Prostate gland (tissue), 2 donors: ENCODE measurements around the gene XPR1.

ENCODE experiments used
- CTCF ChIP-seq, 4 experiments: fragments of 200-600 bp in 2 of 4; fragments of 450-650 bp in 2 of 4; sonication (generic) in 2 of 4; IDR thresholded peaks; 1 replicate in 3 of 4; 2 replicates in 1 of 4; pipeline ENCODE4 v1.5.1; 2016 to 2019; ENCODE audit warnings: antibody characterized with exemption in 4 of 4, mild to moderate bottlenecking in 2 of 4, moderate library complexity in 2 of 4
- POLR2A ChIP-seq: fragments of 450-650 bp; IDR thresholded peaks from one replicate; pipeline ENCODE4 v1.6.1; 2016; ENCODE audit warnings: antibody characterized with exemption, mild to moderate bottlenecking
- POLR2AphosphoS5 ChIP-seq: sonication (generic); formaldehyde crosslinking; IDR thresholded peaks from one replicate; pipeline ENCODE4 v1.6.1; 2017; ENCODE audit warnings: antibody characterized with exemption

- TF ChIP-seq POLR2A (no peak), CTCF (IDR thresholded peaks at IDR 0.05) (no peak), POLR2AphosphoS5 (no peak)
Observed at GRCh38 chr1:180918519-180918918, 286.7 kb downstream of the XPR1 start.
